Esophagus mucosa (tissue), 1 donor: Measurements from ENCODE around the gene RUNX3. TPM values are rescaled to one million over a fixed set of nuclear protein-coding genes. Genes with fewer than 3 reads are reported as not detected.
A peak's percentile ranks its signal among the peaks of the same experiment; 100 is the strongest.

Experiments
- ATAC-seq: fragments of 200-7000 bp; cut with Tn5 transposase; one replicate; pipeline ENCODE4 v1.9.1; 2020
- total RNA-seq: library from RNA; stranded (reverse); gene quantifications from one replicate; pipeline ENCODE4 v1.2.4, GENCODE V29; 2023
- donor health status: DM: yes; HTN: yes; CAD: no.

RUNX3 gene
- total RNA-seq, 1 donor from 2014 or later: 1.6 TPM

GRCh38 chr1:24878775-24879742 is 51.0 kb downstream of the RUNX3 start:
- no peak for ATAC-seq

GRCh38 chr1:24878045-24878444 is 52.0 kb downstream of the RUNX3 start:
- ATAC-seq: no peak

GRCh38 chr1:24875991-24876506 is 54.0 kb downstream of the RUNX3 start:
- ATAC-seq: peak; percentile 28

GRCh38 chr1:24875257-24875656 is 54.8 kb downstream of the RUNX3 start:
- ATAC-seq: no peak

- peak; percentile 66 for ATAC-seq
Measured at GRCh38 chr1:24874611-24875234, 55.4 kb downstream of the RUNX3 start.

- no peak for ATAC-seq
Measured at GRCh38 chr1:24874056-24874455, 56.0 kb downstream of the RUNX3 start.

- no peak for ATAC-seq
Measured at GRCh38 chr1:24873148-24873547, 56.9 kb downstream of the RUNX3 start.

- no peak for ATAC-seq
Measured at GRCh38 chr1:24872061-24872850, 57.8 kb downstream of the RUNX3 start.

GRCh38 chr1:24871306-24871901 is 58.7 kb downstream of the RUNX3 start:
- no peak for ATAC-seq

- ATAC-seq: no peak
Measured at GRCh38 chr1:24870551-24871195, 59.4 kb downstream of the RUNX3 start.

- ATAC-seq: no peak
Measured at GRCh38 chr1:24868016-24868875, 61.8 kb downstream of the RUNX3 start.

GRCh38 chr1:24867084-24867870 is 62.8 kb downstream of the RUNX3 start:
- ATAC-seq: peak; percentile 24

GRCh38 chr1:24866211-24867083 is 63.6 kb downstream of the RUNX3 start:
- ATAC-seq: peak; percentile 36

GRCh38 chr1:24865587-24865986 is 64.5 kb downstream of the RUNX3 start:
- no peak for ATAC-seq

- ATAC-seq: no peak
Measured at GRCh38 chr1:24865168-24865567, 64.9 kb downstream of the RUNX3 start.

- no peak for ATAC-seq
Measured at GRCh38 chr1:24864370-24864777, 65.7 kb downstream of the RUNX3 start.

- no peak for ATAC-seq
Measured at GRCh38 chr1:24862775-24863483, 67.1 kb downstream of the RUNX3 start.
